K562 treated with DMSO at 1 percent for 24 hours (cell line): ENCODE results near the gene IBA57. TPM values are rescaled to one million over a fixed set of nuclear protein-coding genes. Genes with fewer than 3 reads are reported as not detected.

Experiments
- total RNA-seq: library from RNA; unstranded; fragments of 300-600 nt; gene quantifications from 2 replicates; pipeline ENCODE4 v1.2.3, GENCODE V29; 2022; ENCODE audit warnings: low read depth; ENCODE audit not compliant: insufficient read depth

The IBA57 gene
- total RNA-seq = 6.7 and 6.8 TPM in 2 replicates

GRCh38 chr1:228165372-228166169 lies at the start of gene IBA57:
IBA57 (plus strand) TSS chr1:228165804; CDS start chr1:228165817, 13 bp downstream.

GRCh38 chr1:228139931-228140723 lies 25.5 kb upstream of the IBA57 start, which contains the start of gene GUK1:
GUK1 (plus strand) TSS chr1:228140279; CDS start chr1:228140303, 24 bp downstream.

GRCh38 chr1:228149406-228150119 lies 16.0 kb upstream of the IBA57 start, which contains the start of gene GJC2:
GJC2 (plus strand) TSS chr1:228149930; CDS start chr1:228157759, 7,829 bp downstream.

DNA sequence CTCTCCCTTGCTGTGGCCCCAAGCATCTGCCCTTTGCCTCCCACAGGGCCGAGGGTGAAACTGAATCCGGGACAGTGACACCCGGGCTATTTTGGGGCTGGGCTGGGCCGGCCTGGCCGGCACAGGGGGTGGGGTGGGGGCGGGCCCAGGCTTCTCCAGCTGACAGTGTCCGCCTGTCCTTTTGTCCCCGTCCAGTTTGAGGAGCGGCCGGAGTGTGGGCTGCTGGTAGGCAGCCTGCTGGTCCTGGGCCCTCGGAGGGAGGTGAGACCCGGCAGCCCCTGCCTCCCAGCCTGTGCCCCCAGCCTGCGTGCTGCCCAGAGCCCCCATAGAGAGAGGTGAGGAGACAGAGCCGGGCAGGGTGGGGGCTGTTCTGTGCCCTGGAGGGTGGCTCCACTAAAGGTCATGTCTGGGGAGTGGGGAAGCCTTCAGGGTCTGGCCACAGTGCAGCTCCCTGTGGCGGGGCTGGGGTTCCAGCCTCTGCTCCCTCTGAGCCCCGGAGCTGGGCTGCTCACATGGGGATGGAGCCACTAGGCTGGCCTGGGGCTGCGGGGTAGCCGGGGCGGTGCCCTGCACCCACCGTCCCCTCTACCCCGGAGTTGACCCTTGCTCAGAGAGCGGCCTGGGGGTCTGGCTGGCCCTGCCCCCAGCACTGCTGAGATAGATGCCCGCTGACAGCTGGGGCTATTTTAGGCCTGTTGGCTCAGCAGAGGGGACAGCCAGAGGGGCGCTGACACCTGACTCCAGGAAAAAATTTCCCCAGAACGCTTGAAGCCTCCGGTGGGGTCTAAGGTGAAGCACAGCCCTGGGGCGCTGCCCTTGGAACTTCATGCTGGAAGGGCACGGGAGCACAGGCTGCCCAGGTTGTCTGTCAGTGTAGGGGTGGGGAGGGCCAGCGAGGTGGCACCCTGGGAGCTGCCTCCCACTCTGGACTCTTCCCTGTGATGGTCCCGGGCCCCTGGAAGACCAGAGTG lies 42.5 kb downstream of the IBA57 start, which contains the start of gene OBSCN:
Gene OBSCN, plus strand, starts transcription at position 194 of the 971 bp plus-strand sequence. CDS start 3,740 bp downstream, outside the sequence.

Other genes starting within 250 kb of the IBA57 start
- gene WNT9A, start 217.9 kb upstream of the IBA57 start, total RNA-seq = 0.49 and 0.68 TPM in 2 replicates
- not detected in 2 replicates for gene WNT3A, start 158.8 kb upstream of the IBA57 start, total RNA-seq
- gene ARF1, start 83.1 kb upstream of the IBA57 start, total RNA-seq = 616 and 659 TPM in 2 replicates
- 55.5 and 62.4 TPM in 2 replicates for gene C1orf35, start 62.5 kb upstream of the IBA57 start, total RNA-seq
- gene MRPL55, start 56.5 kb upstream of the IBA57 start, total RNA-seq = 145 and 149 TPM in 2 replicates
- 547 and 581 TPM in 2 replicates for gene GUK1, start 25.5 kb upstream of the IBA57 start, total RNA-seq
- gene GJC2, start 15.9 kb upstream of the IBA57 start, total RNA-seq = 0.28 and 0.57 TPM in 2 replicates
- 12.4 and 12.6 TPM in 2 replicates for gene OBSCN, start 42.2 kb downstream of the IBA57 start, total RNA-seq
- gene TRIM11, start 241.0 kb downstream of the IBA57 start, total RNA-seq = 72.5 and 78.5 TPM in 2 replicates